HepG2 (cell line): ENCODE measurements around the gene DNLZ. TPM values are rescaled to one million over a fixed set of nuclear protein-coding genes. Genes with fewer than 3 reads are reported as not detected.

ENCODE experiments used
- ATAC-seq: fragments of 200-7000 bp; cut with Tn5 transposase; 3 replicates; pipeline ENCODE4 v1.9.1; 2020; ENCODE audit warnings: mild to moderate bottlenecking, moderate library complexity
- BruUV-seq: library from RNA; stranded (reverse); fragments of 400-500 nt; replicated peaks from 2 replicates; lab custom pipeline; 2021; lab: Mats Ljungman, UMichigan
- CTCF ChIA-PET: fragments of 300-600 bp; formaldehyde crosslinking; extraction: SDS; loops from one replicate; lab custom pipeline; 2021; ENCODE audit warnings: low total read pairs, inconsistent platforms, low intra/inter-chr PET ratio; lab: Yijun Ruan, JAX
- POLR2A ChIA-PET: fragments of 350-600 bp; sonication (Branson Sonifier 250); formaldehyde crosslinking; loops from one replicate; lab custom pipeline; 2020; ENCODE audit warnings: antibody characterized with exemption, inconsistent platforms; lab: Yijun Ruan, JAX
- DNase-seq: peaks from one replicate; pipeline ENCODE4 v3.0.0-alpha.2; 2015; ENCODE audit warnings: low spot score
- FAIRE-seq: peaks from 3 replicates; lab custom pipeline; 2011; peaks lifted over from hg19 to GRCh38; lab: Jason Lieb, UNC
- H2AFZ ChIP-seq: one replicate; pipeline ENCODE4 v1.6.1; 2011; ENCODE audit warnings: low read length, inconsistent platforms
- H3K27ac ChIP-seq: fragments of 300-600 bp; 3 replicates; pipeline ENCODE4 v1.8.0; 2011; ENCODE audit warnings: mixed run types, mild to moderate bottlenecking, mixed read lengths, low read length, inconsistent platforms; ENCODE audit not compliant: insufficient read depth; ENCODE audit errors: extremely low read length
- H3K27me3 ChIP-seq, 2 experiments: fragments of 200-600 bp in 1 of 2; 2 replicates in 1 of 2; 3 replicates in 1 of 2; pipeline versions ENCODE4 v1.6.0 to v1.8.0; 2011; ENCODE audit warnings: low read length in 2 of 2, mild to moderate bottlenecking in 2 of 2, moderate library complexity in 2 of 2, inconsistent platforms in 1 of 2; ENCODE audit not compliant: insufficient read depth in 2 of 2, control insufficient read depth in 1 of 2
- H3K36me3 ChIP-seq, 2 experiments: fragments of 200-600 bp in 1 of 2; replicated peaks in 1 of 2; 2 replicates in 1 of 2; 3 replicates in 1 of 2; pipeline versions ENCODE4 v1.5.1 to v1.8.0; 2011; ENCODE audit warnings: low read length in 2 of 2, inconsistent platforms in 1 of 2; ENCODE audit not compliant: insufficient read depth in 2 of 2, control insufficient read depth in 1 of 2
- H3K4me1 ChIP-seq: 2 replicates; pipeline ENCODE4 v1.5.1; 2012; ENCODE audit warnings: low read length, inconsistent platforms; ENCODE audit not compliant: insufficient read depth
- H3K4me2 ChIP-seq: 2 replicates; pipeline ENCODE4 v1.6.0; 2011; ENCODE audit warnings: low read depth, low read length, inconsistent platforms
- H3K4me3 ChIP-seq, 3 experiments: fragments of 200-600 bp in 1 of 3; sonication (generic), shearing (Covaris generic) in 1 of 3; replicated peaks in 1 of 3; 2 replicates each; pipeline ENCODE4 v1.5.1; 2011 to 2016; ENCODE audit warnings: low read length in 3 of 3, inconsistent platforms in 2 of 3, low read depth in 2 of 3, mild to moderate bottlenecking in 2 of 3, control low read depth in 1 of 3, mixed read lengths in 1 of 3; ENCODE audit not compliant: insufficient read depth in 1 of 3
- H3K79me2 ChIP-seq: one replicate; pipeline ENCODE4 v1.6.1; 2011; ENCODE audit warnings: low read length, inconsistent platforms; ENCODE audit not compliant: insufficient read depth
- H3K9ac ChIP-seq: 2 replicates; pipeline ENCODE4 v1.6.0; 2011; ENCODE audit warnings: mild to moderate bottlenecking, low read depth, low read length, inconsistent platforms; ENCODE audit not compliant: insufficient read depth
- H3K9me3 ChIP-seq: 2 replicates; pipeline ENCODE4 v1.5.1; 2012; ENCODE audit warnings: mild to moderate bottlenecking, low read length
- H4K20me1 ChIP-seq: 2 replicates; pipeline ENCODE4 v1.6.0; 2011; ENCODE audit warnings: inconsistent platforms, mild to moderate bottlenecking, low read length, moderate library complexity; ENCODE audit not compliant: insufficient read depth
- ETV5 ChIP-seq: IDR thresholded peaks from 2 replicates; pipeline ENCODE4 v1.6.1; 2018; ENCODE audit warnings: missing biosample characterization, missing genetic modification reagents, inconsistent platforms, borderline replicate concordance
- GABPB1 ChIP-seq: IDR thresholded peaks from 2 replicates; pipeline ENCODE4 v1.6.1; 2016; ENCODE audit warnings: mild to moderate bottlenecking, missing genetic modification reagents, moderate library complexity, missing compliant biosample characterization
- GATAD1 ChIP-seq: IDR thresholded peaks from 2 replicates; pipeline ENCODE4 v1.6.1; 2016; ENCODE audit warnings: missing genetic modification reagents, missing compliant biosample characterization
- HOMEZ ChIP-seq: IDR thresholded peaks from 2 replicates; pipeline ENCODE4 v1.6.1; 2016; ENCODE audit warnings: low read depth
- JARID2 ChIP-seq: sonication (generic); formaldehyde crosslinking; IDR thresholded peaks from 2 replicates; pipeline ENCODE4 v1.8.1; 2023; ENCODE audit warnings: missing genetic modification reagents, inconsistent platforms; ENCODE audit not compliant: insufficient replicate concordance
- LCORL ChIP-seq, 2 experiments: fragments of 450-650 bp in 1 of 2; sonication (generic) in 1 of 2; formaldehyde crosslinking in 1 of 2; IDR thresholded peaks; 2 replicates each; pipeline versions ENCODE4 v1.5.0 to v1.6.1; 2017 to 2020; ENCODE audit warnings: antibody characterized with exemption in 1 of 2, missing genetic modification reagents in 1 of 2
- MAZ ChIP-seq, 2 experiments: sonication (generic) in 1 of 2; formaldehyde crosslinking in 1 of 2; IDR thresholded peaks; 2 replicates each; pipeline versions ENCODE4 v1.5.0 to v1.6.1; 2012 to 2020; ENCODE audit warnings: low read depth in 2 of 2, mild to moderate bottlenecking in 2 of 2, borderline replicate concordance in 1 of 2, improper control_type of control experiment in 1 of 2, low read length in 1 of 2, missing genetic modification reagents in 1 of 2, moderate library complexity in 1 of 2
- NONO ChIP-seq, 2 experiments: fragments of 450-650 bp in 1 of 2; sonication (generic) in 1 of 2; formaldehyde crosslinking in 1 of 2; IDR thresholded peaks in 1 of 2; conservative IDR thresholded peaks in 1 of 2; 2 replicates each; pipeline versions ENCODE4 v1.6.1 to v1.8.0; 2017 to 2022; ENCODE audit warnings: mild to moderate bottlenecking in 1 of 2, missing genetic modification reagents in 1 of 2, moderate library complexity in 1 of 2
- NR2C2 ChIP-seq: sonication (generic); formaldehyde crosslinking; IDR thresholded peaks from 2 replicates; pipeline ENCODE4 v1.4.0; 2020; ENCODE audit warnings: missing genetic modification reagents, mild to moderate bottlenecking, moderate library complexity, borderline replicate concordance
- RAD21 ChIP-seq: fragments of 450-650 bp; formaldehyde crosslinking; IDR thresholded peaks from 2 replicates; pipeline ENCODE4 v1.5.0; 2020; ENCODE audit warnings: mild to moderate bottlenecking
- SRSF1 ChIP-seq: fragments of 200-400 bp; formaldehyde crosslinking; optimal IDR thresholded peaks from 2 replicates; pipeline ENCODE3; 2017; ENCODE audit warnings: mild to moderate bottlenecking, low read depth, low read length, moderate library complexity
- XRCC5 ChIP-seq: fragments of 200-400 bp; formaldehyde crosslinking; optimal IDR thresholded peaks from 2 replicates; pipeline ENCODE3; 2017; ENCODE audit warnings: mild to moderate bottlenecking, low read length
- ZNF12 ChIP-seq: sonication (generic); formaldehyde crosslinking; IDR thresholded peaks from 2 replicates; pipeline ENCODE4 v1.5.0; 2020; ENCODE audit warnings: missing genetic modification reagents
- ZNF274 ChIP-seq: sonication (generic); formaldehyde crosslinking; IDR thresholded peaks from 2 replicates; pipeline ENCODE4 v1.5.1; 2020; ENCODE audit warnings: mild to moderate bottlenecking, missing genetic modification reagents
- ZNF292 ChIP-seq: sonication (generic); formaldehyde crosslinking; IDR thresholded peaks from 2 replicates; pipeline ENCODE4 v1.8.1; 2022; ENCODE audit warnings: mild to moderate bottlenecking, low read depth, missing genetic modification reagents, borderline replicate concordance
- ZNF460 ChIP-seq: sonication (generic); formaldehyde crosslinking; IDR thresholded peaks from 2 replicates; pipeline ENCODE4 v1.5.1; 2020; ENCODE audit warnings: missing genetic modification reagents, mild to moderate bottlenecking, borderline replicate concordance
- ZNF605 ChIP-seq: sonication (generic); formaldehyde crosslinking; IDR thresholded peaks from 2 replicates; pipeline ENCODE4 v1.8.0; 2022; ENCODE audit warnings: mild to moderate bottlenecking, missing genetic modification reagents
- ZSCAN20 ChIP-seq: sonication (generic); formaldehyde crosslinking; IDR thresholded peaks from 2 replicates; pipeline ENCODE4 v1.4.0; 2020; ENCODE audit warnings: missing genetic modification reagents, mild to moderate bottlenecking, borderline replicate concordance
- ZSCAN22 ChIP-seq: sonication (generic); formaldehyde crosslinking; IDR thresholded peaks from 2 replicates; pipeline ENCODE4 v1.4.0; 2020; ENCODE audit warnings: mild to moderate bottlenecking, missing genetic modification reagents
- WGBS: methylation state at CpG from one replicate; pipeline ENCODE4 v1.1.6; 2017; ENCODE audit warnings: low lambda C conversion rate; 5-methylcytosine and 5-hydroxymethylcytosine counted together
- in situ Hi-C: cut with HindIII; loops from 2 replicates; pipeline ENCODE4 v1.10.0; 2017; ENCODE audit warnings: low pct_unique_long_range_greater_than_20kb; ENCODE audit not compliant: extremely low pct_ligation_motif_present
- intact Hi-C: fragments of 100-400 bp; cut with micrococcal nuclease; formaldehyde crosslinking; loops from one replicate; pipeline ENCODE4 v1.10.0; 2022; ENCODE audit not compliant: unreplicated experiment
- polyA plus RNA-seq, 8 experiments: library from polyadenylated mRNA; depleted of rRNA in 3 of 8; stranded (reverse) in 7 of 8; unstranded in 1 of 8; fragments of >200 nt; fragmentation: Illumina TruSeq in 4 of 8; extraction: Trizol in 4 of 8; gene quantifications; 2 replicates each; pipeline versions ENCODE4 v1.2.1 to v1.2.3, GENCODE V29; 2011 to 2016; ENCODE audit warnings: low read depth in 4 of 8, missing spikeins in 1 of 8, mixed read lengths in 1 of 8; ENCODE audit not compliant: insufficient read depth in 1 of 8
- total RNA-seq, 5 experiments: library from RNA; depleted of rRNA; stranded (reverse); fragments of >200 nt; fragmentation: Illumina TruSeq; extraction: Trizol; gene quantifications; 2 replicates each; pipeline ENCODE4 v1.2.3, GENCODE V29; 2016; ENCODE audit warnings: low read depth in 1 of 5

DNLZ gene
- total and polyA plus RNA-seq, 2 of the 13 experiments (the other 11 are each of a cell fraction or from before 2014, with no cell fraction given), result 3.4 to 8.0 TPM

DNA sequence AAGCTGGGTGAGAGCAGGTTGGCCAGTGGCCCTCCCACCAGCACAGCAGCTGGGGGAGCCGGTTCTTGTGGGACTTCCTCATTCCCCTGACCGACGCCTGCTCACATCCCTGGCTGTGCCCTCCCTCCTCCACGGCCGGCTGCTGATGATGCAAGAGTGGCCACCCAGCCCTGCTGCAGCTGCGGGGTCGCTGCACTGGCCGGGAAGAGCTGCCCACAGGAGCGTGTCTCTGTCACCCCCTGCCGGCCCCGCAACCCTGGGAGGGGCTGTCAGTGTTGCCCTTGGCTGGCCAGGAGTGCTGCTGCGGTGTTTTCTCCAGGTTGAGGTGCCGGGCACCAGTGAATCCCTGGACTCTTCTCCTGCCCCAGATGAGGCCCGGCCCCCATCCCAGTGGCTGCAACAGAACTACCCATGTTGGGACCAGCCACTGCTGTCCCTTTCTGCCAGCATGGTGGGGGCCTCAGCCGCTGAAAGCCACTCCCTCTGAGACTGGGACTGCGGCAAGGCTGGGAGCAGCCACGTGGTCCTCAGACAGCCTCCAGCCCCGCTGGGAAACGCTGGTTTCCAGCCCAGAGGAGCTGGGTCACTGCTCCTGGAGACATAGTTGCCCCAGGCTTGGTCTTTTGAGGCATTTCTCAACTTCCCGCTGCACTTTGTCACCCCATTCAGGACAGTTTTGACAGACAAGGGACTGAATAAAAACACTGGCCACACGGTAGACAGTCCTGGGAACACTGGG is 9.2 kb upstream of the DNLZ start (continued):
- no peak for TF ChIP-seq NONO (IDR thresholded peaks at IDR 0.05)
- peak; percentile 70 for TF ChIP-seq NONO (CRISPR knock-in tag; conservative IDR thresholded peaks at IDR 0.05)
- no peak for TF ChIP-seq ZNF460 (CRISPR knock-in tag)
- peak; percentile 89 for TF ChIP-seq XRCC5
- peak; percentile 55 for TF ChIP-seq NR2C2
- TF ChIP-seq ZNF274 (CRISPR knock-in tag), result 0 out of 2 replicates have a peak, but pooled peaks have one; percentile 10
- peak; percentile 62; the same call in 1 of the 2 replicates for TF ChIP-seq ZNF605 (CRISPR knock-in tag)
- peak; percentile 78 for TF ChIP-seq SRSF1
- peak; percentile 58 for TF ChIP-seq GATAD1 (CRISPR knock-in tag)
- peak; percentile 90 for TF ChIP-seq RAD21 (CRISPR knock-in tag)
- no peak for TF ChIP-seq ZSCAN22
- TF ChIP-seq LCORL (IDR thresholded peaks at IDR 0.05), result no peak
- TF ChIP-seq LCORL (CRISPR knock-in tag; IDR thresholded peaks at IDR 0.05), result peak; percentile 64
- TF ChIP-seq MAZ (IDR thresholded peaks at IDR 0.05; ENCODE audit: borderline replicate concordance, low read depth, low read length), result peak; percentile 63
- peak; percentile 90 for TF ChIP-seq MAZ (CRISPR knock-in tag; IDR thresholded peaks at IDR 0.05; ENCODE audit: low read depth)

DNA sequence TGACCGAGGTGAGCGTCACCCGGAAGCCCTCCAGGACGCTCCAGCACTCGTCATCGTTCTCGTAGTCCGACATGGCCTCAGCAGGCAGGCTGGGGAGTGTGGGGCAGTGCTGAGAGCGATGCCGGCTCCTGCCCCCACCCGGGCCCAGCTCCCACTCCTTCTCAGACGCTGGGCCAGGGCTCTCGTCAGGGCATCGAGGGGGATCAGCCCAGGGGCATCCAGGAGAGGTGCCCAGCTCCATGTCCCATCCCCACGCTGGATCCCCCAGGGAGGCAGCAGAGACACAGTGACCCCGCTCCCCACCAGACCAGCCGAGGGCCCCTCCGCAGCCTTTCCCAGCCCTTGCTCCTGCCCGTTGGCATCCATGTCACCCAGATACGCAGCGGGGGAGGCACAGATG is 8.5 kb upstream of the DNLZ start:
- ATAC-seq, result no peak
- CTCF ChIA-PET, result interaction anchor here (0.8 to 3.1 kb wide), 3 partner anchors 9 to 60 kb away, joined by 4 to 18 read pairs (median 6); partner anchors contain the start of gene DNLZ
- Histone ChIP-seq H3K4me1 (peaks cover 15% of the 10 kb centered on the region), H3K9me3 (no peaks in the 10 kb centered on the region), H3K36me3 (peaks cover 0 to 2% of the 10 kb centered on the region in 2 experiments; a peak in 1 of 5 replicates), H3K4me3 (peak overlapping the region; percentile 68 to 85 (median 72); a peak in 5 of 6 replicates), H2AFZ (no peak overlapping the region), H3K79me2 (no peaks in the 10 kb centered on the region), H3K9ac (peak overlapping the region; percentile 76; the same call in 1 of the 2 replicates), H3K27ac (peak overlapping the region; percentile 33), H3K27me3 (no peaks in the 10 kb centered on the region; a peak in 1 of 5 replicates), H3K4me2 (peak overlapping the region; percentile 98), H4K20me1 (no peaks in the 10 kb centered on the region)
- POLR2A ChIA-PET, result interaction anchor here (1.1 to 4.0 kb wide), 4 partner anchors 9 to 37 kb away, joined by 3 to 38 read pairs (median 10); partner anchors contain the start of gene DNLZ
- in situ Hi-C loops, result no loop called here
- no peak for FAIRE-seq
- intact Hi-C loops, result loop anchor here (2.0 to 5.0 kb wide), 2 partner anchors 35 to 59 kb away; no protein-coding TSS in a partner anchor
- BruUV-seq, result no TSS peak
- 80% methylated on average over 9 of the region's 21 CpGs for WGBS
- no peak for DNase-seq
- no peak for TF ChIP-seq GABPB1 (CRISPR knock-in tag)
- no peak for TF ChIP-seq JARID2 (CRISPR knock-in tag)
- no peak for TF ChIP-seq HOMEZ (CRISPR knock-in tag)
- no peak for TF ChIP-seq ZNF12 (CRISPR knock-in tag)
- TF ChIP-seq ZNF292 (CRISPR knock-in tag), result no peak
- TF ChIP-seq ZSCAN20 (CRISPR knock-in tag), result no peak
- TF ChIP-seq ETV5, result no peak
